ENCODE results near the gene CHST3. TPM values are rescaled to one million over a fixed set of nuclear protein-coding genes. Genes with fewer than 3 reads are reported as not detected.

The CHST3 gene
- total RNA-seq, 1 donor from 2014 or later = 10.3 TPM

- DNase-seq (ENCODE audit: low spot score) = no peak
Measured at GRCh38 chr10:72010234-72010973, 46.2 kb downstream of the CHST3 start.

- no peak for DNase-seq (ENCODE audit: low spot score)
Measured at GRCh38 chr10:72011016-72011415, 46.8 kb downstream of the CHST3 start.

GRCh38 chr10:72011468-72011867, 47.3 kb downstream of the CHST3 start:
- no peak for DNase-seq (ENCODE audit: low spot score)

DNA sequence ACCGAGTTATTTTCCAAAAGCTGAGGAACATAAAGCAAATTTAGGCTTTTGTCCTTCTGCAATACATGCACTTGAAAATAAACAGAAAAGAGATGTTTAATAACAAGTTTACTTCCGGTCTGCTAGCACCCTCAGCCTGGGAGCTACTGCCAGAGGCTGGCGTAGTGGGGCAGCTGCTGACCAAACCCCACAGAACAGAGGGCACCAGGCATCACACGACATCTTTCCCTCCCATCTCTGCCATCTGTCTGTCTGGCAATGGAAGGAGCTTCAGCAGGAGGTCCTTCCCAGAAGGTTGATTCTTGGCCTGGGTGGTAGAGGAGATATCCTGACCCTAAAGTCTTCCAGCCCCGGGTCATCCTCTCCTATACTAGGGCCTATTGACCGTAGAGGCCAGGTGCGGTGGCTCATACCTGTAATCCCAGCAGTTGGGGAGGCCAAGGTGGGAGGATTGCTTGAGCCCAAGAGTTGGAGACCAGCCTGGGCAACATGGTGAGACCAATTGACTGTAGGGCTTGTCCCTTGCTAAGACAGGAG, 47.8 kb downstream of the CHST3 start:
- no peak for DNase-seq (ENCODE audit: low spot score)

- no peak for DNase-seq (ENCODE audit: low spot score)
Measured at GRCh38 chr10:72012796-72013195, 48.6 kb downstream of the CHST3 start.

GRCh38 chr10:72013202-72013945, 49.2 kb downstream of the CHST3 start:
- DNase-seq (ENCODE audit: low spot score) = no peak

DNA sequence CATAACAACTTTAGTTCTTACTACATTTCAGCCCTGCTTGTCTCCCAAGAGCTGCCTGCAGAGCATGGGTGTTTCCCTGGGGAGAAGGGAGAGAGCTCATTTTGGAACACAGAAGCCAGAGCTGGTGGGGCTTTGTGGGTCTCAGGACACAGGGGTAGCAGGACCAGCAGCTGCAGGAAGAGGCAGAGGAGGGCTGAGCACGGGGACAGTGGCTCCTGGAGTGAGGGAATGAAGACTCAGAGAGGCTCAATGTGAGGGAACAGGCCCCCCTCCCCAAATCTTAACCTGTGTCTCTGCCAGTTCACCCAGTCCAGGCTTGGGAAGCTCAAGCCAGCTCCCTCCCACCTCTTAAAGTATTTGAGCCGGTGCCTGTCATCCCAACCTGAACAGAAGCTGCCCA, 50.0 kb downstream of the CHST3 start:
- no peak for DNase-seq (ENCODE audit: low spot score)

DNA sequence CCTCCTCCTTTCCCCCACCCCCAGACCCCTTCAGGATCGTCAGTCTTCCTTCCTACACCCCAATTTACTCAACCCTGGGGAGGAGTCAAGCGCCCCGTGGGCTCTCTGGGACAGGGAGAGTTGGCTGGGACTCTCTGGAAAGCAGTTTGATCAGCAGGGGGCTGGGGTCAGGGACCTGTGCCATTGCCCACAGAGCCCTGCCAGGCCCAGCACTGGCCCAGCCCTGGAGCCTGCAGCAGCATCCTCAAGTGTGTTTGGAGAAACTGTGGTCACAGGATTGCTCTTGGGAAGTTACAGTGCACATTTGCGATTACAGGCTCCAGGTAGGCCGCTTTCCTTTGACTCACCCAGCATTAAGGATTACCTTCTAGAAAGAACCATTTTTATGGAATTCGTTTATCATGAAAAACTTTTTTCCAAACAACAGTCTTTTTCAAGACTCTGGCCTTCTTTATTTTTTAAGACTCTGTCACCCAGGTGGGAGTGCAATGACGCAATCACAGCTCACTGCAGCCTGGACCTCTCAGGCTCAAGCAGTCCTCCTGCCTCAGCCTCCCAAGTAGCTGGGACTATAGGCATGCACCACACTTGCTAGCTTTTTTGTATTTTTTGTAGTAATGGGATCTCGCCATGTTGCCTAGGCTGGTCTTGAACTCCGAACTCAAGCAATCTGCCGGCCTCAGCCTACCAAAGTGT, 50.7 kb downstream of the CHST3 start:
- DNase-seq (ENCODE audit: low spot score) = no peak

DNA sequence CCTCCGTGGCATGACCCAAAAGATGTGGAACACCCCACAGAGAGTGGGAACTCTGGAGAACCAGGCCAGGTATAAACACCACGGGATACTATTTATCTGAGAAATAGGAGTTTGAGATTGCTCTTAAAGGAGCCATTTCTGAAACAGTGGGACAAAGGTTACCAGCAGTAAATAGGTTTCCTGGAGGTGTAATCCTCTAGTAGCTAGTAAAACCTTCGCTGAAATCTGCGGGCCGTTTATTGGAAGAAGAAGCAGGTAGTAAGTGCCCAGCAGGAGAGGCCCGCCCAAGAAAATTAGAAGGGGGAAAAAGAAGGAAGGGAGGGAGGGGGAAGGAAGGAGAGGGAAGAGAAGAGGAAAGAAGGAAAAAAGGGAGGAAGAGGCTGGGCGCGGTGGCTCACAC, 51.6 kb downstream of the CHST3 start:
- no peak for DNase-seq (ENCODE audit: low spot score)

GRCh38 chr10:72016608-72017300, 52.6 kb downstream of the CHST3 start:
- DNase-seq (ENCODE audit: low spot score) = no peak

DNA sequence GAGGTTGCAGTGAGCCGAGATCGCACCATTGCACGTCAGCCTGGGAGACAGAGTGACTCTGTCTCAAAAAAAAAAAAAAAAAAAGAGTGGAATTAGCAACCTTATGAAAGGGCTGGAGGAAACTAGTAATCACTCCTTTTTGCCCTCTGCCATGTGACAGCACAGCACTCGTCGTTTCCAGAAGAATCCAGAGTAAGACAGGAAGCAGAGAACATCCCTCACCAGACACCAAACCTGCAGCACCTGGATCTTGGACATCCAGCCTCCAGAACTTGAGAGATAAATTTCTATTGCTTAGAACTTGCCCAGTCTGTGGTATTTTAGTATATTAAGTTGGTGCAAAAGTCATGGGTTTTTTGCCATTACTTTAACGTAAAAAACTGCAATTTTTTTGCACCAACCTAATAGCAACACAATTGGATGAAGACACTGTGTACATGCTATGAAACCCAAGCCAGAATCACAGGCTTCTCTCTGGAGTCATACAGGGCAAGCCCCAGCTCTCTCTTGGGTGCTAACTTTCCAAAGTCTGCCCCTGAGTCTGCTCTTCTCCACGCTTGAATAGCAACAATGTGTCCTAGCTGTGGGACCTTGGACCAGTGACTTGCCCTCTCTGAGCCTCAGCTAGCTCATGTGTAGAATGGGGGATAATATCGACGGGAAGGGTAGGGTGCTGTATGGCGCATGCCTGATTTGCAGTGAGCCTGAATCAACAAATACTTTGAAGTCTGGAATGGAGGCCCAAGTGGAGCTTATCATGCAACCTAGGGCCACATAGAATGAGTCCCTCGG, 55.1 kb downstream of the CHST3 start:
- no peak for DNase-seq (ENCODE audit: low spot score)

- DNase-seq (ENCODE audit: low spot score) = no peak
Measured at GRCh38 chr10:72020914-72021809, 57.0 kb downstream of the CHST3 start.

GRCh38 chr10:72022228-72022627, 58.0 kb downstream of the CHST3 start:
- no peak for DNase-seq (ENCODE audit: low spot score)

- no peak for DNase-seq (ENCODE audit: low spot score)
Measured at GRCh38 chr10:72024596-72024995, 60.4 kb downstream of the CHST3 start.

DNA sequence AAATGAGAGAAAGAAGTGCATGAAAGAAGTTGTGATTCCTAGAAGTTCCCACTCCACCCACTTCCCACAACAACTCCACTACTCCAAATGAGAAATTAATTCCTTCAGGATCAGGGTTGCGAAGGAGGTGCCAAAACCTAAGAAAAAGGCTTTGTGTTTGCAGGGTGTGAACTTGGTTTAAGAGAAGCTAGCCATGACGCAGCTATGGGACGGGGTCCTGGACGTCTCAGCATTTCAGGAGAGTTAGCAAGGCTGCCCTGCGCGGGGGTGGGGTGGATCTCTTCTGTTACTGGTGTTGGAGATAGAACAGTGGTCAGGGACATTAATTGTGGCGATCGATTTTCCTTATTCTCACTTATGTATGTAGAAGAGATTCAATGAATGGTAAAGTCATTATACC, 61.2 kb downstream of the CHST3 start:
- DNase-seq (ENCODE audit: low spot score) = no peak

GRCh38 chr10:72025832-72026231, 61.6 kb downstream of the CHST3 start:
- DNase-seq (ENCODE audit: low spot score) = no peak

DNA sequence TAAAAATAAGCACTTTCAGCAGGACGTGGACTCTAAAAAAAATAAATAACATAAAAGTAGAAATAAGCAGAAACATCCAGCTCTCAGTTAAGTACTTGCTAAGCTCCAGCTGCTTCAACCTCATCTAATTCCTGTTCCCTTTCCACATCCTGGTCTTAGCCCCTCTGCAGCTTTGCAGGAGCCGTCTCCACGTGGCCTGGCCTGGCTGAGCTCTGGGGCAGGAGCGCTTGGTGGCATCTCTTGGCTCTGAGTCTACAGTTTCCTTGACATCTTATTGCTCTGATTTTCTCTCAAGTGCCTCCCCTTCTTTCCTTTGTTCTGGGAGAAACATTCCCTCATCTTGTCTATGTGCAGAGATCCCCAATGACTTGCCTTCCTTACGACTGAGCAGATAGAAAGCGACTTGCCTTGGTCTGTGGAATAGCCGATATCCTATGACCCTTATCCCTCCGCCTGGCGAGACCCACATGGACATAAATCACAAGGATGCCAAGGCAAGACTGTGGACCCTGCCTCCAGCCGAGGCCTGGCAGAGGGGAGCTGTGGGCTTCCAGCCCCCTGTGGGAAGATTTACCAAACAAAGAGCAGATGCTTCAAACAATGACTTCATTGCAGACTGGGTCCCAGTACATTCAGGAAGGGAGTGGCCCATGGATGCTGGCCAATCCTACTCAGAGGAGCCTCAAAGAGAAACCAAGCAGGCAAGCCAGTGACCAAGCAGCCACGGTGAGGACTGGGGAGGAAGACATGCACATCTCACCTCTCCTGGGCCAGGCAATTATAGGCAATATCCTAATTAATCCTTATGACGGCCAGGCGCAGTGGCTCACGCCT, 62.3 kb downstream of the CHST3 start:
- DNase-seq (ENCODE audit: low spot score) = no peak

DNA sequence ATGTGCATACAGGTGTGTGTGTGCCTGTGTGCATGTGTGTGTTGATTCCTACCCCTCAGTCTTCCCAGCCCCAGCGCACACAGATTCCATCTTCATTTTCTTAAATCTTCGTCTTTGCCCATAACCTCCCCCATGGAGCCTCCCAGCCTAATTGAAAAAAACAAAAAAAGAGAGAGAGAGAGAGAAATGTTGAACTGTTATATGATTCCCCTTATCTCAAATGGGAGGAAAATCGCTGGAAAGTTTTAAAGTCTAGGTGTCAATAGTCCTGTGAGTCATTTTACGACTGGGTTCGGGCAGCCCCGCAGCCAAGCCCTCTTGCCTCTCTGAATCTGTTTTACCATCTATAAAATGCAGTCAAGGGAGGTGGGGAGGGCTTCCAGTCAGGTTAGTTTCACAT, 63.3 kb downstream of the CHST3 start:
- no peak for DNase-seq (ENCODE audit: low spot score)

DNA sequence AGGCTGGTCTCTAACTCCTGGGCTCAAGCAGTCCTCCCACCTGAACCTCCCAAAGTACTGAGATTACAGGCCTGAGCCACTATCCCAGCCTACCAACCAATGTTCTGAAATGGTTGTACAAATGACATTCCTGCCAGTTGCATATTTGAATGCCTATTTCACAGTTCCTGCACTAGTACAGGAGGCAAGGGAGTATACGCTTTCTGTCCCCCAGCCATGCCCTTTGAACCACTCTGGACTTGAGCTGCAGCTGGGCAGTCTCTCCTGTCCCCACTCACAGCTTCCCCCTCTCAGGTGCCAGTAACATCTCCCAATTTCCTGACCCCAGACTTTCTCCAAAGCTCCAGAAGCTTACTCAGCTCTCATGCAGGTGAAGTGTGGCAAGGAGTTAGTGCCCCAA, 65.2 kb downstream of the CHST3 start:
- DNase-seq (ENCODE audit: low spot score) = no peak

All from mucosa of gallbladder (tissue), 1 donor.